Adrenal gland (tissue), 5 donors: ENCODE results near the gene FOXJ2.
A peak's percentile ranks its signal among the peaks of the same experiment; 100 is the strongest.

ENCODE experiments used
- CTCF ChIP-seq, 6 experiments: fragments of 450-650 bp in 4 of 6; fragments of 200-600 bp in 2 of 6; sonication (generic) in 1 of 6; IDR thresholded peaks; 1 replicate in 5 of 6; 2 replicates in 1 of 6; pipeline versions ENCODE4 v1.5.1 to v1.8.0; 2016 to 2021; ENCODE audit warnings: antibody characterized with exemption in 6 of 6, mild to moderate bottlenecking in 2 of 6, moderate library complexity in 1 of 6
- POLR2A ChIP-seq, 2 donors: fragments of 450-650 bp; IDR thresholded peaks; one replicate each; pipeline ENCODE4 v1.6.1; 2017; ENCODE audit warnings: antibody characterized with exemption in 2 of 2, mild to moderate bottlenecking in 2 of 2, moderate library complexity in 1 of 2
- donor health status: DM: no; HTN: no; CAD: no.

- TF ChIP-seq CTCF (IDR thresholded peaks at IDR 0.05) (no peak), POLR2A (IDR thresholded peaks at IDR 0.05) (peak in 1 of 2 donors; percentile 49)
Measured at GRCh38 chr12:8038659-8039114, 6.2 kb downstream of the FOXJ2 start.
